Bronchial epithelial cell (primary cell): ENCODE measurements around the gene RUNX3. TPM values are rescaled to one million over a fixed set of nuclear protein-coding genes. Genes with fewer than 3 reads are reported as not detected.
"Not testable (repeated sequence)": the region's sequence is repeated elsewhere in the genome, so short reads cannot be mapped to it uniquely, and the experiment has no call there.

Experiments
- DNase-seq: peaks from one replicate; pipeline ENCODE4 v3.0.0-alpha.2; 2010; ENCODE audit warnings: low read depth
- FAIRE-seq: peaks from 2 replicates; lab custom pipeline; 2011; peaks lifted over from hg19 to GRCh38; lab: Jason Lieb, UNC
- H3K27me3 ChIP-seq: 2 replicates; pipeline ENCODE4 v1.5.1; 2011; ENCODE audit warnings: low read length; ENCODE audit not compliant: control insufficient read depth, insufficient read depth
- H3K36me3 ChIP-seq: 2 replicates; pipeline ENCODE4 v1.5.1; 2011; ENCODE audit warnings: low read length; ENCODE audit not compliant: control insufficient read depth, insufficient read depth
- H3K4me3 ChIP-seq: 2 replicates; pipeline ENCODE4 v1.5.1; 2011; ENCODE audit warnings: mild to moderate bottlenecking, low read depth, low read length, control low read depth
- CTCF ChIP-seq: IDR thresholded peaks from 2 replicates; pipeline ENCODE4 v1.5.1; 2011; ENCODE audit warnings: mild to moderate bottlenecking, moderate library complexity, low read length, control low read depth, inconsistent platforms; ENCODE audit not compliant: insufficient read depth, severe bottlenecking
- total RNA-seq: library from RNA; depleted of rRNA; stranded (reverse); fragments of >200 nt; gene quantifications from 2 replicates; pipeline ENCODE4 v1.2.1, GENCODE V29; 2014

Gene RUNX3
- total RNA-seq, 1 donor from 2014 or later: 0.26 TPM

- peak; percentile 63 for DNase-seq
- TF ChIP-seq CTCF: peak; percentile 59
- FAIRE-seq: no peak
These were observed 20.6 kb downstream of the RUNX3 start for GRCh38 chr1:24909388-24909898.

GRCh38 chr1:24908591-24909259 lies 21.4 kb downstream of the RUNX3 start:
- no peak for FAIRE-seq

More at GRCh38 chr1:24909388-24909898, 20.6 kb downstream of the RUNX3 start:
- Histone ChIP-seq H3K36me3 (no peaks in the 10 kb centered on the region), H3K27me3 (no peaks in the 10 kb centered on the region), H3K4me3 (no peak overlapping the region)

GRCh38 chr1:24907587-24908294 lies 22.3 kb downstream of the RUNX3 start:
- H3K36me3 ChIP-seq, DNase-seq, H3K4me3 ChIP-seq, H3K27me3 ChIP-seq: not testable (repeated sequence)
- FAIRE-seq: peak; percentile 91

More at GRCh38 chr1:24908591-24909259, 21.4 kb downstream of the RUNX3 start:
- H3K4me3 ChIP-seq: no peak overlapping the region
- no peaks in the 10 kb centered on the region for H3K36me3 ChIP-seq
- H3K27me3 ChIP-seq: no peaks in the 10 kb centered on the region
- no peak for DNase-seq
- no peak for TF ChIP-seq CTCF

- TF ChIP-seq CTCF: no peak
- FAIRE-seq (no peak), DNase-seq (no peak)
- H3K4me3 ChIP-seq: no peak overlapping the region
- no peaks in the 10 kb centered on the region for H3K36me3 ChIP-seq
- H3K27me3 ChIP-seq: no peaks in the 10 kb centered on the region
These were observed 23.2 kb downstream of the RUNX3 start for GRCh38 chr1:24906760-24907490.

- no peak overlapping the region for H3K4me3 ChIP-seq
- no peaks in the 10 kb centered on the region for H3K36me3 ChIP-seq
- H3K27me3 ChIP-seq: no peaks in the 10 kb centered on the region
- FAIRE-seq: peak; percentile 85
- no peak for TF ChIP-seq CTCF
- DNase-seq: no peak
These were observed 23.9 kb downstream of the RUNX3 start for GRCh38 chr1:24905979-24906720.
